ENCODE measurements around the gene SLC39A13.

Gene SLC39A13

DNA sequence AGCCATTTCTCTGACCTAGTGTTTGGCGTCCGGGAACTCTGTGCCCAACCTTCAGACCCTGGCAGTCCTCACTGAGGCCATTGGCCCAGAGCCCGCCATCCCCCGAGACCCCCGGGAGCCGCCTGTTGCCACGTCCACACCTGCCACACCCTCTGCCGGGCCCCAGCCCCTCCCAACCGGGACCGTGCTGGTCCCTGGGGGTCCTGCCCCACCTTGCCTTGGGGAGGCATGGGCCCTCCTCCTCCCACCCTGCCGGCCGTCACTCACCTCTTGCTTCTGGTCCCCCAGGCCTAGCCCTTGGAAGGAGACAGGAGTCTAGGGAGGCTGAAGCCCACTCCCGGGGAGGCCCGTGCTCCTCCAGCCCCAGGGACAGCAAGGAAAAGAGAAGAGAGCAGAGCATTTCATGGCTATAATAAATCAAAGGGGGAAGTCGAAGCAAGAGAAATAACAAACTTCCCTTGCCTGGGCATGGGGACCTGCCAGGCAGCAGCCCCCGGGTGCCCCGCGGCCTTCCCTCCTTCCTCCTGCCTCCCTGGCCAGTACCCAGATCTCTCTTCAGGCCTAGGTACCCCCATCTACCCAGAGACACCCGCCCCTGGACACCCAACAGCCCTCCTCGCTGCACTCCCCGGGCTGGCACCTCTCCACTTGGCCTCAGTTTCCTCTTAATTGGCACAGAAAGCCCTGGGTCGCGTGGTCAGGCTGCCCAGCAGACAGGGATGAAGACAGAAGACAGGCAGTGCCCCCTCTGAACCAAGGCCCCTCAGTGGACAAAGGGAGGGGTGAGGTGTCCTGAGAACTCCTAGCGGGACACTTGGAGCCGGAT is 13.0 kb upstream of the SLC39A13 start:
- DNase-seq (ENCODE audit: low spot score): no peak
- Histone ChIP-seq H3K4me3 (peak overlapping the region; percentile 40), H3K27ac (peak overlapping the region; percentile 72 to 93)
- TF ChIP-seq CTCF (IDR thresholded peaks at IDR 0.05): no peak

DNA sequence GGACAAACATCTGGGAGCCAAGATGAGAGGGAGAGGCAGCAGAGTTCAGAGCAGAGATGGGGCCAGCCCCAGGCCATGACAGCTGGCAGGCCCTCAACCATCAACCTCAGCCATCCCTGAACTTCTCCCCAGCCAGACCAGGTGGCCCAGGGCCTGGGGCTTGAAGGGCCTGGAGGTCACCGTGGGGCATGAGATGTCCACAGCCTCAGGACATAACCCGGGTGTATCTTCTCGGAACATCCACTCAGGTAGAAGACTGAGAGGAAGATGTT is 12.4 kb upstream of the SLC39A13 start:
- Histone ChIP-seq H3K27ac (peak overlapping the region in 1 of 2 donors; percentile 93), H3K4me3 (no peak overlapping the region)
- TF ChIP-seq CTCF (IDR thresholded peaks at IDR 0.05): no peak
- DNase-seq (ENCODE audit: low spot score): no peak

- H3K4me3 ChIP-seq: no peak overlapping the region
- H3K27ac ChIP-seq: no peak overlapping the region
- TF ChIP-seq CTCF (IDR thresholded peaks at IDR 0.05): no peak
- no peak for DNase-seq (ENCODE audit: low spot score)
These were observed 10.4 kb upstream of the SLC39A13 start for GRCh38 chr11:47398011-47398410.

- Histone ChIP-seq H3K27ac (no peak overlapping the region), H3K4me3 (no peak overlapping the region)
- no peak for DNase-seq (ENCODE audit: low spot score)
- no peak for TF ChIP-seq CTCF (IDR thresholded peaks at IDR 0.05)
These were observed 9.8 kb upstream of the SLC39A13 start for GRCh38 chr11:47398551-47398950.

- TF ChIP-seq CTCF (IDR thresholded peaks at IDR 0.05): no peak
- peak overlapping the region; percentile 71 for H3K4me3 ChIP-seq
- no peak for DNase-seq (ENCODE audit: low spot score)
- H3K27ac ChIP-seq: peak overlapping the region; percentile 79
These were observed 8.3 kb upstream of the SLC39A13 start for GRCh38 chr11:47399860-47400767.

GRCh38 chr11:47400768-47401279 is 7.6 kb upstream of the SLC39A13 start:
- no peak for TF ChIP-seq CTCF (IDR thresholded peaks at IDR 0.05)
- Histone ChIP-seq H3K4me3 (peak overlapping the region; percentile 71), H3K27ac (peak overlapping the region; percentile 79)
- no peak for DNase-seq (ENCODE audit: low spot score)
